Ovary (tissue), 3 donors: Measurements from ENCODE around the gene GNPTG.

Source experiments
- POLR2A ChIP-seq: fragments of 450-650 bp; IDR thresholded peaks from one replicate; pipeline ENCODE4 v1.6.1; 2017; ENCODE audit warnings: antibody characterized with exemption, mild to moderate bottlenecking, moderate library complexity
- TF ChIP-seq, protein P1 (sequence below), 3 donors: fragments of 450-650 bp in 2 of 3; fragments of 200-600 bp in 1 of 3; IDR thresholded peaks; one replicate each; pipeline versions ENCODE4 v1.5.1 to v1.8.0; 2016 to 2022; ENCODE audit warnings: antibody characterized with exemption in 3 of 3, mild to moderate bottlenecking in 1 of 3
- donor health status: DM: no; HTN: no; CAD: no.

DNA sequence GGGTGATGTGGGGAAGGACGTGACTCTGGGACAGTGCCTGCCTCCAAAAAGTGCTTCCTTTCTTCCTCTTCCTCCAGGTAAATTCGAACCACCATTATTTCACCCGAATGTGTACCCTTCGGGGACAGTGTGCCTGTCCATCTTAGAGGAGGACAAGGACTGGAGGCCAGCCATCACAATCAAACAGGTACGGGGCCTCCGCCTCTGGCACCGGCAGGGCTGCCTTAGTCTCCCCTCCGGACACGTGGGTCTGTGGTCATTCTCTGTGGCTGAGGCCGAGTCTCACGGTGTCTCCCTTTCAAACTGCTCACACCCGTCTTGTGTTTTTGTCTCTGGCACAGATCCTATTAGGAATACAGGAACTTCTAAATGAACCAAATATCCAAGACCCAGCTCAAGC, 31.6 kb upstream of the GNPTG start:
- TF ChIP-seq, protein P1, sequence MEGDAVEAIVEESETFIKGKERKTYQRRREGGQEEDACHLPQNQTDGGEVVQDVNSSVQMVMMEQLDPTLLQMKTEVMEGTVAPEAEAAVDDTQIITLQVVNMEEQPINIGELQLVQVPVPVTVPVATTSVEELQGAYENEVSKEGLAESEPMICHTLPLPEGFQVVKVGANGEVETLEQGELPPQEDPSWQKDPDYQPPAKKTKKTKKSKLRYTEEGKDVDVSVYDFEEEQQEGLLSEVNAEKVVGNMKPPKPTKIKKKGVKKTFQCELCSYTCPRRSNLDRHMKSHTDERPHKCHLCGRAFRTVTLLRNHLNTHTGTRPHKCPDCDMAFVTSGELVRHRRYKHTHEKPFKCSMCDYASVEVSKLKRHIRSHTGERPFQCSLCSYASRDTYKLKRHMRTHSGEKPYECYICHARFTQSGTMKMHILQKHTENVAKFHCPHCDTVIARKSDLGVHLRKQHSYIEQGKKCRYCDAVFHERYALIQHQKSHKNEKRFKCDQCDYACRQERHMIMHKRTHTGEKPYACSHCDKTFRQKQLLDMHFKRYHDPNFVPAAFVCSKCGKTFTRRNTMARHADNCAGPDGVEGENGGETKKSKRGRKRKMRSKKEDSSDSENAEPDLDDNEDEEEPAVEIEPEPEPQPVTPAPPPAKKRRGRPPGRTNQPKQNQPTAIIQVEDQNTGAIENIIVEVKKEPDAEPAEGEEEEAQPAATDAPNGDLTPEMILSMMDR (IDR thresholded peaks at IDR 0.05): no peak
- TF ChIP-seq POLR2A: no peak
